Right cardiac atrium (tissue), 5 donors: ENCODE measurements around the gene GGTLC2. TPM values are rescaled to one million over a fixed set of nuclear protein-coding genes. Genes with fewer than 3 reads are reported as not detected.

Experiments
- ATAC-seq, 2 donors: fragments of 200-7000 bp; cut with Tn5 transposase; one replicate each; pipeline versions ENCODE4 v1.8.0 to v1.9.1; 2020; ENCODE audit warnings: moderate library complexity in 2 of 2, mild to moderate bottlenecking in 1 of 2
- DNase-seq, 3 donors: peaks; one replicate each; pipeline ENCODE4 v3.0.0-alpha.2; 2020
- H3K27ac ChIP-seq: one replicate; pipeline ENCODE4 v1.5.1; 2013; ENCODE audit warnings: mild to moderate bottlenecking, low read length, control low read depth, moderate library complexity
- H3K27me3 ChIP-seq: one replicate; pipeline ENCODE4 v1.6.1; 2013; ENCODE audit not compliant: control insufficient read depth, insufficient read depth
- H3K4me1 ChIP-seq: one replicate; pipeline ENCODE4 v1.6.1; 2013; ENCODE audit warnings: low read length; ENCODE audit not compliant: control insufficient read depth, insufficient read depth
- H3K4me3 ChIP-seq: one replicate; pipeline ENCODE4 v1.5.1; 2013; ENCODE audit warnings: low read length, control low read depth
- H3K9me3 ChIP-seq: one replicate; pipeline ENCODE4 v1.6.1; 2013; ENCODE audit warnings: low read length; ENCODE audit not compliant: control insufficient read depth
- WGBS: extraction: QIAGEN DNeasy Blood & Tissue Kit; methylation state at CpG from one replicate; pipeline ENCODE4 v1.1.7; 2013; 5-methylcytosine and 5-hydroxymethylcytosine counted together
- intact Hi-C, 4 donors: fragments of 100-400 bp; cut with DNase I; formaldehyde crosslinking; loops; one replicate each; pipeline versions ENCODE4 v1.11.0 to v1.14.0; 2022 to 2023
- polyA plus RNA-seq: library from polyadenylated mRNA; stranded (reverse); fragments of 200-250 nt; gene quantifications from one replicate; pipeline ENCODE4 v1.2.3, GENCODE V29; 2013
- total RNA-seq, 4 donors: library from RNA; stranded (reverse); fragmentation: NEBNext Ultra II Directional; extraction: Animal tissue kit (Norgen Biotek cat#: 25700); gene quantifications; one replicate each; pipeline ENCODE4 v1.2.1, GENCODE V29; 2021
- donor health status: healthy with polysubstance abuse.
- donor health status: DM: no; HTN: yes; CAD: no.
- donor health status: DM: no; HTN: no; CAD: no.
- donor health status: DM: no; HTN: yes; CAD: no; lungs with severe emphysema.
- donor health status: DM: yes; HTN: yes; CAD: no.

The GGTLC2 gene
- total and polyA plus RNA-seq, 5 donors, result not detected

GRCh38 chr22:22671506-22671905 is 27.1 kb downstream of the GGTLC2 start:
- 93% methylated on average over 1 of the region's 1 CpG for WGBS
- no peaks in the 10 kb centered on the region for H3K9me3 ChIP-seq

GRCh38 chr22:22673099-22673498 is 28.7 kb downstream of the GGTLC2 start:
- no peaks in the 10 kb centered on the region for H3K27me3 ChIP-seq
- no peak overlapping the region for H3K4me3 ChIP-seq
- intact Hi-C loops, result no loop called here
- H3K27ac ChIP-seq, result no peak overlapping the region
- H3K4me1 ChIP-seq, result no peaks in the 10 kb centered on the region
- ATAC-seq (no peak), DNase-seq (no peak)
- H3K9me3 ChIP-seq, result no peaks in the 10 kb centered on the region
- 70% methylated on average over 3 of the region's 3 CpGs for WGBS

More at GRCh38 chr22:22671506-22671905, 27.1 kb downstream of the GGTLC2 start:
- no peak for ATAC-seq
- Histone ChIP-seq H3K4me3 (no peak overlapping the region), H3K27me3 (no peaks in the 10 kb centered on the region), H3K4me1 (no peaks in the 10 kb centered on the region), H3K27ac (no peak overlapping the region)
- intact Hi-C loops, result no loop called here
- no peak for DNase-seq

GRCh38 chr22:22673628-22674027 is 29.2 kb downstream of the GGTLC2 start:
- H3K27me3 ChIP-seq, result no peaks in the 10 kb centered on the region
- no peak overlapping the region for H3K4me3 ChIP-seq
- 83% methylated on average over 2 of the region's 2 CpGs for WGBS
- DNase-seq (no peak), ATAC-seq (no peak)
- H3K4me1 ChIP-seq, result no peaks in the 10 kb centered on the region
- intact Hi-C loops, result no loop called here
- H3K9me3 ChIP-seq, result no peaks in the 10 kb centered on the region
- no peak overlapping the region for H3K27ac ChIP-seq

- Histone ChIP-seq H3K27me3 (no peaks in the 10 kb centered on the region), H3K27ac (no peak overlapping the region), H3K4me1 (no peaks in the 10 kb centered on the region), H3K9me3 (no peaks in the 10 kb centered on the region), H3K4me3 (no peak overlapping the region)
- intact Hi-C loops, result no loop called here
- 85% methylated on average over 4 of the region's 4 CpGs for WGBS
- no peak for ATAC-seq
- DNase-seq, result no peak
Observed at GRCh38 chr22:22674467-22674866, 30.1 kb downstream of the GGTLC2 start.

GRCh38 chr22:22678970-22679369 is 34.6 kb downstream of the GGTLC2 start:
- DNase-seq (no peak), ATAC-seq (no peak)
- no peak overlapping the region for H3K27ac ChIP-seq
- H3K9me3 ChIP-seq, result no peaks in the 10 kb centered on the region
- intact Hi-C loops, result no loop called here
- no peaks in the 10 kb centered on the region for H3K27me3 ChIP-seq
- WGBS, result 93% methylated on average over 4 of the region's 4 CpGs
- no peak overlapping the region for H3K4me3 ChIP-seq
- peaks cover 3% of the 10 kb centered on the region for H3K4me1 ChIP-seq

GRCh38 chr22:22680396-22680795 is 36.0 kb downstream of the GGTLC2 start:
- 92% methylated on average over 4 of the region's 4 CpGs for WGBS

GRCh38 chr22:22681221-22681739 is 36.9 kb downstream of the GGTLC2 start:
- Histone ChIP-seq H3K4me1 (peaks cover 3% of the 10 kb centered on the region), H3K4me3 (no peak overlapping the region), H3K9me3 (no peaks in the 10 kb centered on the region), H3K27ac (no peak overlapping the region), H3K27me3 (no peaks in the 10 kb centered on the region)
- DNase-seq, result no peak
- intact Hi-C loops, result loop anchor here in 1 of 4 donors (10.0 kb wide), 1 partner anchor 216 kb away; no protein-coding TSS in a partner anchor
- 29% methylated on average over 3 of the region's 3 CpGs for WGBS
- ATAC-seq, result no peak

More at GRCh38 chr22:22680396-22680795, 36.0 kb downstream of the GGTLC2 start:
- no peak for DNase-seq
- no peak overlapping the region for H3K4me3 ChIP-seq
- no peaks in the 10 kb centered on the region for H3K9me3 ChIP-seq
- intact Hi-C loops, result loop anchor here in 1 of 4 donors (10.0 kb wide), 1 partner anchor 216 kb away; no protein-coding TSS in a partner anchor
- no peak overlapping the region for H3K27ac ChIP-seq
- no peaks in the 10 kb centered on the region for H3K27me3 ChIP-seq
- peaks cover 3% of the 10 kb centered on the region for H3K4me1 ChIP-seq
- no peak for ATAC-seq

GRCh38 chr22:22682196-22682595 is 37.8 kb downstream of the GGTLC2 start:
- H3K27me3 ChIP-seq, result no peaks in the 10 kb centered on the region
- peaks cover 3% of the 10 kb centered on the region for H3K4me1 ChIP-seq
- H3K27ac ChIP-seq, result no peak overlapping the region
- 96% methylated on average over 1 of the region's 1 CpG for WGBS
- no peak for DNase-seq
- intact Hi-C loops, result loop anchor here in 1 of 4 donors (10.0 kb wide), 1 partner anchor 217 kb away; no protein-coding TSS in a partner anchor
- H3K4me3 ChIP-seq, result no peak overlapping the region
- no peaks in the 10 kb centered on the region for H3K9me3 ChIP-seq
- no peak for ATAC-seq

- Histone ChIP-seq H3K4me3 (no peak overlapping the region), H3K27me3 (no peaks in the 10 kb centered on the region), H3K4me1 (peaks cover 3% of the 10 kb centered on the region), H3K27ac (no peak overlapping the region), H3K9me3 (no peaks in the 10 kb centered on the region)
- intact Hi-C loops, result loop anchor here in 1 of 4 donors (10.0 kb wide), 1 partner anchor 218 kb away; no protein-coding TSS in a partner anchor
- no peak for DNase-seq
- ATAC-seq, result no peak
- 91% methylated on average over 5 of the region's 5 CpGs for WGBS
Observed at GRCh38 chr22:22682807-22683667, 38.6 kb downstream of the GGTLC2 start.

GRCh38 chr22:22683668-22684361 is 39.4 kb downstream of the GGTLC2 start:
- Histone ChIP-seq H3K27me3 (no peaks in the 10 kb centered on the region), H3K4me3 (no peak overlapping the region), H3K9me3 (no peaks in the 10 kb centered on the region), H3K4me1 (peaks cover 3% of the 10 kb centered on the region), H3K27ac (no peak overlapping the region)
- DNase-seq, result no peak
- 94% methylated on average over 5 of the region's 5 CpGs for WGBS
- intact Hi-C loops, result loop anchor here in 1 of 4 donors (10.0 kb wide), 1 partner anchor 219 kb away; no protein-coding TSS in a partner anchor
- ATAC-seq, result no peak
